Ovary (tissue), 9 donors: ENCODE data around the gene IL15RA. TPM values are rescaled to one million over a fixed set of nuclear protein-coding genes. Genes with fewer than 3 reads are reported as not detected.
A peak's percentile ranks its signal among the peaks of the same experiment; 100 is the strongest.

Experiments
- DNase-seq, 5 donors: peaks; one replicate each; pipeline ENCODE4 v3.0.0-alpha.2; 2019 to 2020
- H3K27ac ChIP-seq, 2 donors: fragments of 200-600 bp; one replicate each; pipeline versions ENCODE4 v1.5.1 to v1.8.0; 2019 to 2022
- H3K27me3 ChIP-seq: fragments of 200-600 bp; one replicate; pipeline ENCODE4 v1.8.0; 2022
- H3K36me3 ChIP-seq: fragments of 200-600 bp; sonication (generic); one replicate; pipeline ENCODE4 v1.5.1; 2019
- H3K4me1 ChIP-seq: one replicate; pipeline ENCODE4 v1.8.1; 2013; ENCODE audit warnings: mild to moderate bottlenecking, moderate library complexity; ENCODE audit not compliant: insufficient read depth
- H3K4me3 ChIP-seq: fragments of 200-600 bp; sonication (generic); one replicate; pipeline ENCODE4 v1.5.1; 2017
- H3K9me3 ChIP-seq, 2 donors: fragments of 200-600 bp in 1 of 2; sonication (generic) in 1 of 2; one replicate each; pipeline versions ENCODE4 v1.5.1 to v1.8.1; 2013 to 2019; ENCODE audit warnings: mild to moderate bottlenecking in 1 of 2, moderate library complexity in 1 of 2
- EP300 ChIP-seq: sonication (generic); formaldehyde crosslinking; IDR thresholded peaks from one replicate; pipeline ENCODE4 v1.6.1; 2017; ENCODE audit warnings: antibody characterized with exemption
- POLR2A ChIP-seq: fragments of 450-650 bp; IDR thresholded peaks from one replicate; pipeline ENCODE4 v1.6.1; 2017; ENCODE audit warnings: antibody characterized with exemption, mild to moderate bottlenecking, moderate library complexity
- WGBS, 3 donors: extraction: QIAGEN DNeasy Blood & Tissue Kit in 1 of 3; methylation state at CpG; one replicate each; pipeline versions ENCODE4 v1.1.5 to v1.1.7; 2013 to 2017; 5-methylcytosine and 5-hydroxymethylcytosine counted together
- intact Hi-C, 4 donors: fragments of 100-400 bp; cut with DNase I; formaldehyde crosslinking; loops; one replicate each; pipeline versions ENCODE4 v1.11.0 to v1.15.1; 2022 to 2023
- polyA plus RNA-seq, 2 donors: library from polyadenylated mRNA; stranded (reverse); fragments of 200-250 nt in 1 of 2; fragments of 350-450 nt in 1 of 2; fragmentation: Illumina TruSeq in 1 of 2; extraction: RNeasy Lipid Tissue Mini Kit (QIAGEN cat#74804) in 1 of 2; gene quantifications; one replicate each; pipeline ENCODE4 v1.2.3, GENCODE V29; 2013 to 2014
- total RNA-seq, 7 donors: library from RNA; depleted of rRNA in 2 of 7; stranded (reverse); fragments of >200 nt in 2 of 7; fragmentation: NEBNext Ultra II Directional in 3 of 7; extraction: Animal tissue kit (Norgen Biotek cat#: 25700) in 3 of 7; gene quantifications; one replicate each; pipeline versions ENCODE4 v1.1.0 to v1.2.4, GENCODE V29; 2016 to 2023
- TF ChIP-seq, protein P1 (sequence below), 3 donors: fragments of 450-650 bp in 2 of 3; fragments of 200-600 bp in 1 of 3; IDR thresholded peaks; one replicate each; pipeline versions ENCODE4 v1.5.1 to v1.8.0; 2016 to 2022; ENCODE audit warnings: antibody characterized with exemption in 3 of 3, mild to moderate bottlenecking in 1 of 3
- donor health status: DM: no; HTN: no; CAD: no; lungs with moderate emphysema.
- donor health status: DM: no; HTN: no; CAD: no.
- donor health status: Bipolar disorder and iron deficiency.
- donor health status: DM: yes; HTN: yes; CAD: no.
- donor health status: DM: no; HTN: no; CAD: no.
- donor health status: DM: yes; HTN: yes; CAD: no.

Gene IL15RA
- total and polyA plus RNA-seq, 9 donors, result 2.7 to 15.2 (median 6.3) TPM

DNA sequence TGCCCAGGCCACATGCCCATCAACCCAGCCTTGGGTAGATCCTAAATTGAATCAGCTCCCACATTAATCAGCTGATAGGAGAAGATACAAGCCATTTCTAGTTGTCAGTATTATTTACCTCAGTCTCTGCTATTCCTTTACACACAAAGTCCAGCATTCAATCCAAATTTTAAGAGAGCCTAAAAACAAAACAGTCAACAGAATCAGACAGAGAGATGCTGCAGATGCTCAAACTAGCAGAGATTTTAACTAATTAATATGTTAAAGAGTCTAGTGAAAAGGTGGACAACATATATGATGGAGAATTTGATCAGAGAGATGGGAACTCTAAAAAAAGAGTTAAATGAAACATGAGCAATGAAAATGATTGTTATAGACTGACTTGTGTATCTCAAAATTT is 14.4 kb upstream of the IL15RA start:
- intact Hi-C loops, result no loop called here

DNA sequence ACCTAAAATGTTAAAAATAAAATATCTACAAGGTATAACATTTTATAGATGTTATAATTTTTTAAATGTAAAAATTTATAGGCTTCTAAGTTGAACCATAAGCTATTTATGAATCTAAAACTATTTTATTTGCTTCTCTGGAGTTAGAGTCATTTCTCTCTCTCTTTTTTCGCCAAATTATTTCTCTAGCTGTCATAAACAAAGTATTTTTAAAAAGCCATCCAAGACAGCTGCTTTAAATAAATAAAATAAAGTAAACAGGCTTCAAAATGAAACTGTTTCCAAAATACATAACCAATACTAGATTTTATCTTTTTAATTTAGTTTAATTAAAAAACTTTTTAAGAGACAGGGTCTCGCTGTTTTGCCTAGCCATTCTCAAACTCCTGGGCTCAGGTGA is 12.4 kb upstream of the IL15RA start:
- no peaks in the 10 kb centered on the region for H3K27me3 ChIP-seq
- DNase-seq, result no peak
- H3K9me3 ChIP-seq, result no peaks in the 10 kb centered on the region
- no peak overlapping the region for H3K4me3 ChIP-seq
- H3K4me1 ChIP-seq, result peaks cover 5% of the 10 kb centered on the region
- WGBS, 3 donors, result 58 to 68% (median 61%) methylated on average over 2 of the region's 2 CpGs
- intact Hi-C loops, result no loop called here
- H3K27ac ChIP-seq, result no peak overlapping the region
- no peaks in the 10 kb centered on the region for H3K36me3 ChIP-seq
- no peak for TF ChIP-seq POLR2A
- TF ChIP-seq, protein P1, sequence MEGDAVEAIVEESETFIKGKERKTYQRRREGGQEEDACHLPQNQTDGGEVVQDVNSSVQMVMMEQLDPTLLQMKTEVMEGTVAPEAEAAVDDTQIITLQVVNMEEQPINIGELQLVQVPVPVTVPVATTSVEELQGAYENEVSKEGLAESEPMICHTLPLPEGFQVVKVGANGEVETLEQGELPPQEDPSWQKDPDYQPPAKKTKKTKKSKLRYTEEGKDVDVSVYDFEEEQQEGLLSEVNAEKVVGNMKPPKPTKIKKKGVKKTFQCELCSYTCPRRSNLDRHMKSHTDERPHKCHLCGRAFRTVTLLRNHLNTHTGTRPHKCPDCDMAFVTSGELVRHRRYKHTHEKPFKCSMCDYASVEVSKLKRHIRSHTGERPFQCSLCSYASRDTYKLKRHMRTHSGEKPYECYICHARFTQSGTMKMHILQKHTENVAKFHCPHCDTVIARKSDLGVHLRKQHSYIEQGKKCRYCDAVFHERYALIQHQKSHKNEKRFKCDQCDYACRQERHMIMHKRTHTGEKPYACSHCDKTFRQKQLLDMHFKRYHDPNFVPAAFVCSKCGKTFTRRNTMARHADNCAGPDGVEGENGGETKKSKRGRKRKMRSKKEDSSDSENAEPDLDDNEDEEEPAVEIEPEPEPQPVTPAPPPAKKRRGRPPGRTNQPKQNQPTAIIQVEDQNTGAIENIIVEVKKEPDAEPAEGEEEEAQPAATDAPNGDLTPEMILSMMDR (IDR thresholded peaks at IDR 0.05), result no peak
- no peak for TF ChIP-seq EP300

More for the DNA sequence above, 14.4 kb upstream of the IL15RA start:
- Histone ChIP-seq H3K4me3 (no peak overlapping the region), H3K27ac (no peak overlapping the region), H3K9me3 (no peaks in the 10 kb centered on the region), H3K36me3 (no peaks in the 10 kb centered on the region), H3K27me3 (no peaks in the 10 kb centered on the region), H3K4me1 (peaks cover 3% of the 10 kb centered on the region)
- TF ChIP-seq, protein P1 (IDR thresholded peaks at IDR 0.05), result no peak
- TF ChIP-seq POLR2A, result no peak
- TF ChIP-seq EP300, result no peak
- no peak for DNase-seq

DNA sequence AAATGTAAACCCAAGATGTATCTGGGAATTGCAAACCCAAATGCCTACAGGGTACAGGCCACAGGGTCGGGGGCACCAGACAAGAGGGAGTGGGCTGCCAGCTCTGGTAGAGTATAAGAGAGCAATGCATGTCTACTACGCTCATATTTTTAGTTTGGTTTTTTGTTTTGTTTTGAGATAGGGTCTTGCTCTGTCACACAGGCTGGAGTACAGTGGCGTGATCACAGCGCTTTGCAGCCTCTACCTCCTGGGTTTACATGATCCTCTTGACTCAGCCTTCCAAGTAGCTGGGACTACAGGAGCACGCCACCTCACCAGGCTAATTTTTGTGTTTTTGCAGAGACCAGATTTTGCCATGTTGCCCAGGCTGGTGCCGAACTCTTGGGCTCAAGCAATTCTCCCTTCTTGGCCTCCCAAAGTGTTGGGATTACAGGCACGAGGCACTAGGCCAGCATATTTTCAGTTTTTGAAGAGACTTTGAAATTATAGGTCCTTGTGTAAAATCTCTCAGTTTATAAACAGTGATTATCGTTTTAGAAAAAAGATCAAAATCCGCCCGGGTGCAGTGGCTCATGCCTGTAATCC is 11.1 kb upstream of the IL15RA start:
- WGBS, 3 donors, result 87 to 92% (median 92%) methylated on average over 10 of the region's 10 CpGs
- Histone ChIP-seq H3K4me3 (no peak overlapping the region), H3K4me1 (peaks cover 6% of the 10 kb centered on the region), H3K9me3 (no peaks in the 10 kb centered on the region), H3K27ac (no peak overlapping the region), H3K36me3 (no peaks in the 10 kb centered on the region), H3K27me3 (no peaks in the 10 kb centered on the region)
- intact Hi-C loops, result no loop called here
- TF ChIP-seq, protein P1 (IDR thresholded peaks at IDR 0.05), result no peak
- TF ChIP-seq POLR2A (no peak), EP300 (no peak)
- no peak for DNase-seq

DNA sequence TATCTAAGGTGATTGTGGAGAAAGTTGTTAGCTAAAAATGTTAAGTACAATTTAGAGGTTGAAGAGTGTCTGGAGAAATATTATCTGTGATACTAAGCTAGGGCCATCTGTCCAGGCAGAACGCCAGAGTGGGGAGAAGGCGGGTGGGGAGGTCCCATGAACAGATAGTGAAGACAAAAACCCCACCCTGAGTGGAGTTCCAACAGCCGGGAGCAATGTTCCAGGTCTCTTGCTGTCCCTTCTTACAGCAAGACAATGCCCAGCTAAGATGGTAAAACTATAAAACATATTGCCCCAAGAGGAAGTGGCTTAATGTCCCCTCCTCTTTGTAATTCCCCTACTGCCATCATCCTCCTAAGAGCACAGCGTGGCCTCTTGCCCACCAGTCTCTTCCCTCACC is 10.4 kb upstream of the IL15RA start:
- Histone ChIP-seq H3K4me1 (peaks cover 6% of the 10 kb centered on the region), H3K4me3 (no peak overlapping the region), H3K27me3 (no peaks in the 10 kb centered on the region), H3K36me3 (no peaks in the 10 kb centered on the region), H3K9me3 (no peaks in the 10 kb centered on the region), H3K27ac (no peak overlapping the region)
- peak in 3 of 5 donors; percentile 31 to 59 (median 42) for DNase-seq
- intact Hi-C loops, result no loop called here
- TF ChIP-seq, protein P1 (IDR thresholded peaks at IDR 0.05), result no peak
- TF ChIP-seq EP300 (no peak), POLR2A (no peak)
- 51 to 54% (median 52%) methylated on average over 4 of the region's 4 CpGs for WGBS, 3 donors
